D341Med (cell line): ENCODE results near the gene CD302.
"Not testable (repeated sequence)": the region's sequence is repeated elsewhere in the genome, so short reads cannot be mapped to it uniquely, and the experiment has no call there.

ENCODE experiments used
- DNase-seq: peaks from one replicate; pipeline ENCODE4 v3.0.0; 2012; ENCODE audit warnings: low spot score

CD302 gene

DNA sequence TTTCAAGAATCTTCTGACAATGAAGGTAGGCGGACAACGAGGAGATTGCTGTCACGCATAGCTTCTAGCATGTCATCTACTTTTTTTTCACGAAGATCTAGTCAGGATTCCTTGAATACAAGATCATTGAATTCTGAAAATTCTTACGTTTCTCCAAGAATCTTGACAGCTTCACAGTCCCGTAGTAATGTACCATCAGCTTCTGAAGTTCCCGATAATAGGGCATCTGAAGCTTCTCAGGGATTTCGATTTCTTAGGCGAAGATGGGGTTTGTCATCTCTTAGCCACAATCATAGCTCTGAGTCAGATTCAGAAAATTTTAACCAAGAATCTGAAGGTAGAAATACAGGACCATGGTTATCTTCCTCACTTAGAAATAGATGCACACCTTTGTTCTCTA is 49.9 kb downstream of the CD302 start:
- no peak for DNase-seq

GRCh38 chr2:159745237-159745636 is 52.8 kb downstream of the CD302 start:
- not testable (repeated sequence) for DNase-seq

DNA sequence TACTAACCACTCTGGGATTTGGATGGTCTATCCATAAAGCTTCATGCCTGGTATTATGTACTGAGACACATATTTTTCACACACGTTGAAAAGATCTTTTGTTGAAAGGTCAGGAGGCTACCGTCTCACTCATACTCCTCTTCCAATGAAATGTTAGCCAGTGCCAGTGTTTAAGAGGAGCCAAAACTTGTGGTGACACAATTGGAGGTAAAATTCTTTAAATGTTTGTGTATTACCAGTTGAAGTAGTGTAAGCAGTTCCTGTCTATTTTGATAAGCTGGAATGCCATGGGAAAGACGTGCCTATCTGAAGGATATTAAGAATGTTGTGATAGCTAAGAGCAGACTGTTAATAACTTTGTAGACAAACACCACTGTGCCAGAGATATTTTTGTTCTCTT is 53.6 kb downstream of the CD302 start:
- no peak for DNase-seq

DNA sequence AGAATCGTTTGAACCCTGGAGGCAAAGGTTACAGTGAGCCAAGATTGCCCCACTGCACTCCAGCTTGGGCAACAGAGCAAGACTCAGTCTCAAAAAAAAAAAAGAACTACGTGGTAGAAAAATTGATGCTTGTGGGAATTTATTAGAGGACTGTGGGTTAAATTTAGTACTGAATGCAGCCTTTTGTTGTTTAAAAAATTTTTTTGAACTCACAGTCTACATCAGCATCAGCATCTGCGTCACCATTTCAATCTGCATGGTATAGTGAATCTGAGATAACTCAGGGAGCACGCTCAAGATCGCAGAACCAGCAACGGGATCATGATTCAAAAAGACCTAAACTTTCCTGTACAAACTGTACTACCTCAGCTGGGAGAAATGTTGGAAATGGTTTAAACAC is 55.2 kb downstream of the CD302 start:
- DNase-seq: no peak

DNA sequence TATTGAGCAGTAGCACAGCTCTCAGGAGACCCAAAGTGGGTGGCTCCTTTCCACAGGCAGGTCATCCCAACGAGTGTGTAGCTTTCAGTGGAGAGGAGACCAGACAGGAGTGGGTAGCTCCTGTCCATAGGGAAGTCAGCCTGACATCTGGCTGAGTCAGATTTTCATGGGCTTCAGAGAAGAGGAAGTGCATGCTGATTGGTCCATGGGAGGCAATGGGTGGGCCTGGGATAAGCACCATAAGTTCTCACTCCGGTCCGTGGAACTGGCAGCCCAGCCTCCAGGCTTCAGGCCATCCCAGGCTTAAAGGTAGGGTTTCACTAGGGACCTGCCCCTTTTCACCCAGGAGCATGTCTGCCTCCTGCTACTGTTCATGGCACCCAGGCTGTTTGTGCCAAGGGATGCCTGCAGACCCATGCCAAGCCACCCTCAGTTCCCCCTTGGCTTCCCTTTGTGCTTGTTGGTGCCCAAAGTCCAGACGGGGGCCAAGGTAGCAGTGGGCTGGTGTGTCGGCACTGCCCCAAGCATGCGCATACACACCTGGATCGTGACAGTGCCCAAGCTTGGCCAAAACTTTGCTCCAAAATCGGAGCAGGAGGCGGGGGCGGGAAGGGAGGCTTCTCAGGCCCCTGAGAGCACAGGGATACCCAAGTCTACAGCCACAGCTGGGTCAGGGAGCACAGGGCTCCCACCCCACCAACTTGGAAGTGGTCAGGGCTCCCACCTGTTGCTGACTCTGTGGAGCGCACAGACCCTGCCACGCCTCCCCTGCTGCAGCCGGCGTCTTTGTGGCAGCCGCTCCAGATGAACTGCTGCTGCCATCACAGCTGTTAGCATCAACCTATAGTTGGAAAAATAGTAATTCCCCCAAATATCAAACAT is 59.3 kb downstream of the CD302 start:
- DNase-seq: no peak

DNA sequence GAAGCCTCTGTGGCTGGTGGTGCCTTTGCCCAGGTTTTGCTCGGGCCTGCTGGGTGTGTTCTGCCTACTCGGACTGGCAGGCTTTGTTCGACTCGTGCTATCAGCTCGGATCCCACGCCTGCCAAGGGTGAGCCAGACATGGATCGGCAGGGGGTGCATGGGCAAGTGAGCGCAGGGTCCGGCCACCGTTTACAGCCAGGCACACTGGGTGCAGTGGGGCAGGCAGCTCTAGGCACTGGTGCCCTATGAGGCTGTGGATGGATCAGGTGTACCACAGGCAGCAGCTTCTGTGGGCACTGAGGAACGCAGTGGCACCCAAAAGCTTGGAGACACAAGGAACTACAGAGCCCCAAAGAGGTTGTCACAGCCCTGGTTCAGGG is 60.1 kb downstream of the CD302 start:
- DNase-seq: no peak

- DNase-seq: no peak
Measured at GRCh38 chr2:159737292-159737916, 60.6 kb downstream of the CD302 start.

DNA sequence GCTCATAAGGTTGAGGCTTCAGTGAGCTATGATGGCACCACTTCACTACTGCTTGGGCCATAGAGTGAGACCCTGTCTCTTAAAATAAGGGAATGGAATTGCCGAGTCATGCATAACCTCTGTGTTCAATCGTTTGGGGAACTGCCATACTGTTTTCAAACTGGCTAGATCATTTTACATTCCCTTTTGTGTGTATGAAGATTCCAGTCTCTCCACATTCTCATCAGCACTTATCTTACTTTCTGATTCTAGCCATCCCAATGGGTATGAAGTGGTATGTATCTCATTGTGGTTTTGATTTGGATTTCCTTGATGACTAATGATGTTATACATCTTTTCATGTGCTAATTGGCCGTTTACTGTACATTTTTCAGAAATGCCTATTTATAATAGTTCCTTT is 62.0 kb downstream of the CD302 start:
- DNase-seq: no peak

DNA sequence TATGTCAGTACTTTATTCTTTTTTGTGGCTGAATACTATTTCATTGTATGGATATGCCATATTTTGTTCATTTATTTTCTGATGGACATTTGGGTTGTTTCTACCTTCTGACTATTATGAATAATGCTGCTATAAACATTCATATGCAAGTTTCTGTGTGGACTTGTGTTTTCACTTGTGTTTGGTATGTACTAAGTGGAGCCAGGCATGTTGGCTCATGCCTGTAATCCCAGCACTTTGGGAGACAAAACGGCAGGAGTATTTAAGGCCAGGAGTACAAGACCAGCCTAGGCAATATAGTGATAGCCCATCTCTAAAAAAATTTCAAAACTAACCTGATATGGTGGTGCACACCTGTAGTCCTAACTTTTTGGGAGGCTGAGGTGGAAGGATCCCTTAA is 62.4 kb downstream of the CD302 start:
- DNase-seq: no peak

DNA sequence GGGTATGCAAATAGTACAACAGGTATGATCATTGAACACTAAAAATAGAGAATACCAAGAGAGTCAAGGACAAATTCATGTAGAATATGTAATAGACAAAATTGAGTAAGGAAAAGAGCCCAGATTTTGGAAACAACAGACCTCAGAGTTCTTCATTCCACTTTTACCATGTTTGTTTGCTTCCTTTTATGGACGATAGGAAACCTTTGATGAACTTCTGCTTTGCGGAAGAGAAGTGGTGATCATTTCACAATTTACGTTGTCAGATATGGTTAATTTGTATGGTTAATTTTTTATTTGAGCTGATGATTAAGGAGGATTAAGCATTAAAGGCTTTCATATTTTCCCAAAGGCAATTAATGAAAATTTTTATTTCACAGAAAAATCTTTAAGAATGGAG is 69.4 kb downstream of the CD302 start:
- DNase-seq: no peak

GRCh38 chr2:159725713-159726112 is 72.3 kb downstream of the CD302 start:
- no peak for DNase-seq

GRCh38 chr2:159724795-159725572 is 73.0 kb downstream of the CD302 start:
- not testable (repeated sequence) for DNase-seq

DNA sequence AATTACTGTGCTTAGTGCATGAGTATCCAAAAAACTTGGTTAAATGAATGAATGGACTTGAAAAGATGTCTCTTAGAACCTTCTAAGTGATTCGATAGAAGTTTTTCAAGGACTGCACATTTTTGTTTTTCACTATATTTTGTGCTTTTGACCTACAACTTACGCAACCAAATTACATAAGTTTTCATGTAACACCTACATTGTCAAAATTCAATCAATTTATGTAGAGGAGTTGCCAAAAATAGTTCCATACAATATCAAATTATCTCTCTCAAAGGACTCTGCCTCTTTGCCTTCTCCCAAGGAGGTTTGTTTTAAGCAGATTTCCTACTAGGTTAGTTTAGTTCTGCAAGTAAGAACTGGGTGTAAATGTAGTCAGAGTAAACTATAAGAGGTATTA is 75.4 kb downstream of the CD302 start:
- no peak for DNase-seq

- no peak for DNase-seq
Measured at GRCh38 chr2:159720676-159721075, 77.3 kb downstream of the CD302 start.
